IPS-20b (cell line): ENCODE results near the gene KCNMA1.

Experiments used
- H3K27ac ChIP-seq: one replicate; pipeline ENCODE4 v1.5.1; 2013; ENCODE audit warnings: low read length
- H3K27me3 ChIP-seq: 2 replicates; pipeline ENCODE4 v1.6.1; 2013; ENCODE audit warnings: mild to moderate bottlenecking, low read length, inconsistent platforms; ENCODE audit not compliant: insufficient read depth
- H3K36me3 ChIP-seq: 2 replicates; pipeline ENCODE4 v1.6.1; 2013; ENCODE audit warnings: low read depth, mild to moderate bottlenecking, inconsistent platforms, low read length, moderate library complexity; ENCODE audit not compliant: insufficient read depth
- H3K4me1 ChIP-seq: 2 replicates; pipeline ENCODE4 v1.6.1; 2013; ENCODE audit warnings: mild to moderate bottlenecking, control low read depth, inconsistent platforms, low read length, moderate library complexity; ENCODE audit not compliant: insufficient read depth
- H3K4me3 ChIP-seq: 2 replicates; pipeline ENCODE4 v1.5.1; 2013; ENCODE audit warnings: mild to moderate bottlenecking, low read length, inconsistent platforms
- H3K9ac ChIP-seq: 2 replicates; pipeline ENCODE4 v1.6.1; 2013; ENCODE audit warnings: low read depth, mild to moderate bottlenecking, inconsistent platforms, low read length, moderate library complexity
- H3K9me3 ChIP-seq: 2 replicates; pipeline ENCODE4 v1.6.1; 2013; ENCODE audit warnings: mild to moderate bottlenecking, low read depth, low read length, inconsistent platforms; ENCODE audit not compliant: insufficient read depth

Gene KCNMA1

DNA sequence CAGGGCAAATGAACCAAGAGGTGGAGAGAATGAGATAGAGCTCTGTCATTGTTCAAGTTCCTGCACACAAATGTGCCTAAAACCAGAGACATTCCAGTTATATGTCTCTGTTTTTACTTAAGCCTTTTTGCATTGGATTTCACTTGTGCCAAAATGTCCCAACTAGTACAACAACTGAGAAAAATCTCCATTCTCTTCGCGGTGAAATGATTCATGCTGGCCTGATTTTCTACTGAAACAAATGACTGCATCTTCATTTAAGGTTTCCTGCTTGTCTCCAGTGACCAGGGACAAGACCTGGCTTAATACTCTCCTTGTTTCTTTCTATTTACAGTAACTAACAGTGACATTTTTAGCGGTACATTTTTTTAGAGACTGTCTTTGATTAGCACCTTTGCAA lies 714.9 kb downstream of the KCNMA1 start:
- Histone ChIP-seq H3K27me3 (no peaks in the 10 kb centered on the region), H3K9ac (no peak overlapping the region), H3K4me1 (peaks cover 6% of the 10 kb centered on the region; the same call in 1 of the 2 replicates), H3K36me3 (no peaks in the 10 kb centered on the region), H3K4me3 (no peak overlapping the region), H3K9me3 (no peaks in the 10 kb centered on the region), H3K27ac (no peak overlapping the region)

DNA sequence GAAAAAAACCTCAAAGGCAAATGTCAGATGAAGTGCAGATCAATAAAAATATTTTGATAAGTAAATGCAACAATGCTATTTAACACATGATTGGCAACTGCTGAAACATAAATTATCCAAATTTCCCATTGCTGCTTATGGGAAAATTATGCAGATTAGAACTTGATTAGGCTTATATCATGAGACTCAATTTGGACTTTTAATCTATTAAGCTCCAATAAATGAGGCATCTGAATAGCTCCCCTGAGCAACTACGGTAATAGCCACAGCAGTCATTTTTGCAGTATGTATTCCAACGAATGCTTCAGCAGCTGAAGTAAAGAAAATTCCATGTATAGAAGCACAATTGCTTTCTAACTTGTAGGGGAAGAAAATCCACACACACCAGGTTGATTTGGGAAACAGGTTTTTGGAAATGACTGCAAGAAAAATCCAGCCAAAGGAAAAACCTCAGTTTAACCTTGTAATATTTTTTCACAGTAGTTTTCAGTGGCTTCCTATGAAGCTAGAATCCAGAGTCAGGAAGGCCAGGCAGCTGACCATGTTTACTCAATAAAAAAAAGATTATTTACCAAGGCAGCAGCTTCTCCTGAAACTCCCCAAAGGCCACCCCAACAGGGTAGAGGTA lies 716.1 kb downstream of the KCNMA1 start:
- Histone ChIP-seq H3K27ac (no peak overlapping the region), H3K4me3 (no peak overlapping the region), H3K27me3 (no peaks in the 10 kb centered on the region), H3K9ac (no peak overlapping the region), H3K4me1 (peaks cover 6% of the 10 kb centered on the region; the same call in 1 of the 2 replicates), H3K36me3 (no peaks in the 10 kb centered on the region), H3K9me3 (no peaks in the 10 kb centered on the region)

DNA sequence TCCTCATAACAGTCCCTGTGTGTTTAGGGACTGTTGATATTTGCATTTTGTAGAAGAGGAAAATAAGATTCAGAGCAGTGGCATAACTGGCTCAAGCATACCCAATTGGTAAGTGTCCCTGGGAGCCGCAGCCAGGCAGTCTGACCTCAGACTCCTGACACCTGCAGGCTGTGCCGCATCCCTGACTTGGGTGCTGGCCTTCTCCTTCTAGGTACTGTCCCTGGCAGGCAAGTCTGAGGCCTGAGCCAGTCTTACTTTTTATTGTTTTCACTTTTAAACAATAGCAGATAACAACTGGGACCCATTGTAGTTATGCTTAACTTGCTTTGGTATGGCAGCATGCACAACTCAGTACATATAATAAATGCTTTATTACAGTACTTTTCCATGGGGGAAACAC lies 717.0 kb downstream of the KCNMA1 start:
- Histone ChIP-seq H3K27ac (no peak overlapping the region), H3K4me3 (no peak overlapping the region), H3K36me3 (no peaks in the 10 kb centered on the region), H3K9me3 (no peaks in the 10 kb centered on the region), H3K4me1 (peaks cover 6% of the 10 kb centered on the region; the same call in 1 of the 2 replicates), H3K9ac (no peak overlapping the region), H3K27me3 (no peaks in the 10 kb centered on the region)

DNA sequence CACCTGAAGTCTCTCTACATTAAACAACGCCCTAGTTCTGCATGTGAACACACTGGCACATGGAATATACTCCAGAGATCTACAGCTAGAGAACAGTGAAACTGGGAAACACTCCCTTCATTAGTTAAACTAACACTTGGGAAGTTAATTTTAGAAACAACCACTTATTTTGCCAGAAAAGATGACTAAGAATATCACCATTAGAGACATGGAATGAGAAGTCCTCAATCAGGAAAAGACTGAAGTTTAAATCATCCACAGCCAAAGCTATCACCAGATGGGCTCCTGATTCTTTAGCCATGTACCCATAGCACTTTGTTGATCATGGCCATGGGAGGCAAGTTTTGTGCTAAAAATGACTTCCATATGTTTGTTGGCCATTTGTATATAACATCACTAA lies 719.5 kb downstream of the KCNMA1 start:
- H3K9me3 ChIP-seq = no peaks in the 10 kb centered on the region

DNA sequence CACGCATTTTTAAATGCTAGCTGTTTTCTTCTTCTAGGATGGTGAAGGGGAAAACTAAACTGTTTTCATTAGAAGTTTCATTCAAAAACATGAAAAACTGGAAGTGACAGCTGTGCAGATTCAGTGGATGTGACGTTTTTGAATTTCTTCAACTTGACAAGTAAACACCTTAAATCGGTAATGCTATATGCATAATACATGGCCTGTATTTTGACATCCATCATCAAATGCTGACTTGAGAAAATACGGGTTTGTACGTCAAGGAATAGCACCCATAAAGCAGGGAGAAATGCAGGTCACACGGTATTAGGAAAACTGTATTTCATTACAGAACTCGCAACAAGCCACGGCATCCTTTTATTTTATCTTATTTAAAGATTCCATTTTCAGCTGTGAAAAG lies 720.5 kb downstream of the KCNMA1 start:
- no peaks in the 10 kb centered on the region for H3K27me3 ChIP-seq
- no peak overlapping the region for H3K4me3 ChIP-seq
- H3K9ac ChIP-seq = no peak overlapping the region
- peaks cover 1% of the 10 kb centered on the region; the same call in 1 of the 2 replicates for H3K4me1 ChIP-seq
- no peak overlapping the region for H3K27ac ChIP-seq
- H3K36me3 ChIP-seq = no peaks in the 10 kb centered on the region
- H3K9me3 ChIP-seq = no peaks in the 10 kb centered on the region

More for the DNA sequence above, 719.5 kb downstream of the KCNMA1 start:
- no peak overlapping the region for H3K9ac ChIP-seq
- no peaks in the 10 kb centered on the region for H3K27me3 ChIP-seq
- peaks cover 6% of the 10 kb centered on the region; the same call in 1 of the 2 replicates for H3K4me1 ChIP-seq
- H3K4me3 ChIP-seq = no peak overlapping the region
- H3K36me3 ChIP-seq = no peaks in the 10 kb centered on the region
- H3K27ac ChIP-seq = no peak overlapping the region

DNA sequence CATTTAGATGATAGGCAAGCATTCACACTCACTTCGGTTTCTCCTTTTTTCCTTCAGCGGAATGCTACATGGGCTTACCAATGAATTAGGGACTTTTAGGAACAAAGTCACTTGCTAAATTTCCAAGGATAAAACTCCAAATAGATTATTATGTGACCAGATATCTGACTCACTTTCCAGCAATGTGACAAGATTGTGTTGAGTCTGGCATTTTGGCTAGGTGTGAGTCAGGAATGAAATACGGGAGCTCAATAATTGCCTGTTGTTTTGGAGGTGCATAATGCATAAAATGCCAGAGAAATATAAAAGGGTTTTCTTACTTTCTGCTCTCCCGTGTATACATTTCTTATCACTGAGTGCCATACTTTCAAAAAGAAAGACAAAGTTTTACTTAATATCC lies 721.1 kb downstream of the KCNMA1 start:
- Histone ChIP-seq H3K27me3 (no peaks in the 10 kb centered on the region), H3K27ac (no peak overlapping the region), H3K9ac (no peak overlapping the region), H3K9me3 (no peaks in the 10 kb centered on the region), H3K4me3 (no peak overlapping the region), H3K4me1 (no peaks in the 10 kb centered on the region), H3K36me3 (no peaks in the 10 kb centered on the region)

DNA sequence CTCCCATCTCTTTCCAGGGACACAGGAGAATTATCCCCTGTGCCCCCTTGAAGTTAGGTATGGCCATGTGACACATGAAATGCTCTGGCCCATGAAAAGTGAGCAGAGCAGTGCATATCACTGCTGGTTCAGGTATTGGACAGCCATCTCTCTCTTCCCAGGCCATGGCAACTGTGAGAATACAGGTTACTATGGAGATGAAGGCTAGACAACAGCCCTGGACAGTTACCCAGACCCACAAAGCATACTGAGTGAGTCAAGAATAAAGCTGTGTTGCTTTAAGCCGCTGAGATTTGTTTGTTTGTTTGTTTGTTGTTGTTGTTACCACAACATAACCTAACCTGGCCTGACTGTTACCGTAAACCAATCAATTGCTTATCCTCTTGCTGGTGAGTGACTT lies 722.3 kb downstream of the KCNMA1 start:
- Histone ChIP-seq H3K27ac (no peak overlapping the region), H3K36me3 (no peaks in the 10 kb centered on the region), H3K27me3 (no peaks in the 10 kb centered on the region), H3K4me1 (no peaks in the 10 kb centered on the region), H3K9me3 (no peaks in the 10 kb centered on the region), H3K9ac (no peak overlapping the region), H3K4me3 (no peak overlapping the region)

DNA sequence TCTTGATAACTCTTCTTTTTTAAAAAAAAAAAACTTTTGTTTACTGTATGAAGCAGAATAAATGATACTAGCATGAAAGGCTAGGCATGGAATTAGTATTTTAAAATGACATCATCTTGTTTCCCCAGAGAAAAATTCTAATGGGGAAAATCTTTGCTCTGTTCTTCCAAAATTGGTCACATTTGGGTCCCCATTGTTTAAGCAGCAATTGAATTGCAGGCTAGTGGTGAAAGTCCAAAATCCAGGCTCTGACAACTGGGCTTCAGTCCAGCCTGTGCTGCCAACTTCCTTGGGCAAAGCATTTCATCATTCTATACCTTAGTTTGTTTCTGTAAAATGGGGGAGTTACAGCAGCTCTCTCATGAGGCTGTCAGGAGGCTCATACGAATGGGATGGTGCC lies 726.4 kb downstream of the KCNMA1 start:
- H3K4me3 ChIP-seq = no peak overlapping the region
- no peak overlapping the region for H3K9ac ChIP-seq
- H3K9me3 ChIP-seq = no peaks in the 10 kb centered on the region
- H3K27ac ChIP-seq = no peak overlapping the region
- H3K36me3 ChIP-seq = no peaks in the 10 kb centered on the region
- H3K27me3 ChIP-seq = no peaks in the 10 kb centered on the region
- no peaks in the 10 kb centered on the region for H3K4me1 ChIP-seq

DNA sequence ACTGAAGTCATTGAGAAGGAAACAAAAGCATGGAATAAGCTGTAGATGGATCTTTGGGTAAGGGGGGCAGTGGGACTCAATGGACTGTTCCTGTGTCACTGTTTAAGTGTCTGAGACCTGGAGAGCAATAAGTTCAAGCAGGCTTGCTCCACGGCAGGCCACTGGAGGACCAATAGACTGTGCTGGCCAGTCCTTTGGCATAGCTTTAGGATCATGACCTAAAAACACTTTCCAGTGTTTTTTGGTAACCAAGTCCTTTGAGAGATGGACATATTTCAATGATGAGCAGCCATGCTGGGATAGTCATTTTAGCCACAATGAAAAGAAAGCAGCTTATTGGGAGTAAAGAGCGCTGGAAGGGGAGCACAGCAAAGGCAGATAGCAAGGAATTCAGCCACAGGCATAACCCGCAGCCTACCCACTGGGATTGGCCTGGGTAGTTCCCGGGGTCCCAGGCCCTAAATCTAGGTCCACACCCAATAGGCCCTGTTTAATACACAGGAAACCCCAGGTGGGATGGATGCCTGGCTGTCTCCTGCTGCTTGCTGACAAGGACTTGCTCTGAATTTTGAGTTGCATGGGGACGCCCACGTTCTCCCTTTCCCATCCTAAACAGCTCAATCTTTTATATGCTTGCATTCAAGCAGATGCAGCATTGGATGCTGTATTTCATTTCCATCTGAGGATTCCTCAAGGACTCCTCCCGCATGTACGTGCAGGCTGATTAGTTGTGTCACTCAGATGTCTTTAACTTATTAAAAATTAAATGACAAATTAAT lies 727.2 kb downstream of the KCNMA1 start:
- H3K36me3 ChIP-seq = no peaks in the 10 kb centered on the region
- H3K4me3 ChIP-seq = no peak overlapping the region
- no peak overlapping the region for H3K9ac ChIP-seq
- H3K27me3 ChIP-seq = no peaks in the 10 kb centered on the region
- no peaks in the 10 kb centered on the region for H3K4me1 ChIP-seq
- no peaks in the 10 kb centered on the region for H3K9me3 ChIP-seq
- no peak overlapping the region for H3K27ac ChIP-seq

DNA sequence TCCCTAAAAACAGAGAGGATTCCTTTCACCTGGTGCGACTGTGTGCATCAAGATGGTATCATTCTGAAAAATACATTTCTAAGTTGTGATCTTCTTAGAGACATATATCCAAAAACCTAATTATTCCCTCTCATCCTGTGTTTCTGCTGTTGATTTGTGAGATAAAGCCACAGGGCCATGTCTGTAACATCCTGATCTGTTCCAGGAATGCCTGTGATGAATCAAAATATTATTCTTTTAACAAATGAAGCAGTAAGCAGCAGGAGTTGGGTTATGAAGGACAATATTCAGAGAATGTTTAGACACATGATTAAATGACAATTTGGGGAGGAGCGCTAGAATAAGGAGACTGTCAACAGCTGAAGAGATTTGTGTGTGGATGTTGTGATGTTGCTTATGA lies 731.4 kb downstream of the KCNMA1 start:
- Histone ChIP-seq H3K9me3 (no peaks in the 10 kb centered on the region), H3K4me1 (no peaks in the 10 kb centered on the region), H3K27me3 (no peaks in the 10 kb centered on the region), H3K36me3 (no peaks in the 10 kb centered on the region), H3K27ac (no peak overlapping the region), H3K9ac (no peak overlapping the region), H3K4me3 (no peak overlapping the region)

DNA sequence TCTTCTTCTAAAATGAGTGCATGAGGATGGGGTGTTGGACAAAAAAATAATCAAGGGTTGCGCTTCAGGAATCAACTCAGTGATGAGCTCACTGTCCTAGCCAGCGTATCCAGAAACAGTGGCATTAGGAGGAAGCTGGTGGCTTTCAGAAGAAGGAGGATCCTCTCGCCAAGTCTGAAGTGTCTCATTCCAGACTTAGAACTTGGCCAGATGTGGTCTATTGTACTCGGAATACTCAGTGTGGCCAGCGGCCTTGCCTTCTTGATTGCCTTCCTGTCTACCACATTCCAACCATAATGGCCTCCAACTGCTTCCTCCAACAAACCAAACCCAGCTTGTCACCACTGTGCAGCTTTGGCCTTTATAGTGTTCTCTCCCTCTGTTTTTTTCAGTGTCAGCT lies 732.4 kb downstream of the KCNMA1 start:
- H3K27me3 ChIP-seq = no peaks in the 10 kb centered on the region
- H3K36me3 ChIP-seq = no peaks in the 10 kb centered on the region
- H3K27ac ChIP-seq = no peak overlapping the region
- no peak overlapping the region for H3K4me3 ChIP-seq
- no peak overlapping the region for H3K9ac ChIP-seq
- no peaks in the 10 kb centered on the region for H3K9me3 ChIP-seq
- H3K4me1 ChIP-seq = no peaks in the 10 kb centered on the region

DNA sequence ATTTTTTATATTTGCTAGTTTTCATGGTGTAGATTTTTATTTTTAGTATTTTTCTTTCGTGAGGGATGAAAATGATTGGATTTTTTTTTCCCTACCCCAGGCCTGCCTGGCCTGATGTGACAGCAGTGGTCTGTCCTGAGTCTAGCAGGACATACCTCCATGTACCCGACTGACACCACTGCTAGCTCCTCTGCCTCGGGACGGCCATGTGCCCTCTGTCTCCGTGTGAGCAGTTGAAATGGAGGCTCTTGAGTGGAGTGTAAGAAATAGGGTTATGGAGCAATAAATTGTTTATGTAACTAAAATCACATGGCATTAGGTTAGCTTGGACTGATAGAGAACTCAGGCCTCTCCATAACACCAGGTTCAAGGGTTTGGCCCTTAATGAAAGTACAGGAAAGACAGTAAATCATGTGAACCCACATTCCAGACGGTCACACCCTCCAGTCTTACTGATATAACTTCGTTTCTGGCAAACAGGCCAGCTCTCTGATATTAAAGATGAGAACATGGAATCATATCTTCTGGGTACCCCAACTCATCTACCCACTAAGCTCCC lies 734.1 kb downstream of the KCNMA1 start:
- Histone ChIP-seq H3K9ac (no peak overlapping the region), H3K4me3 (no peak overlapping the region), H3K36me3 (no peaks in the 10 kb centered on the region), H3K27ac (no peak overlapping the region), H3K4me1 (no peaks in the 10 kb centered on the region), H3K9me3 (no peaks in the 10 kb centered on the region), H3K27me3 (no peaks in the 10 kb centered on the region)
